GM12865 (cell line): ENCODE data around the gene UTY.

Source experiments
- DNase-seq: peaks from one replicate; pipeline ENCODE4 v3.0.0; 2010; ENCODE audit warnings: low read depth
- H3K4me3 ChIP-seq: 2 replicates; pipeline ENCODE4 v1.5.1; 2011; ENCODE audit warnings: mild to moderate bottlenecking, low read depth, low read length, control low read depth
- CTCF ChIP-seq: IDR thresholded peaks from 2 replicates; pipeline ENCODE4 v1.5.1; 2011; ENCODE audit warnings: low read length, control low read depth, low read depth, inconsistent platforms; ENCODE audit not compliant: insufficient read depth; ENCODE audit errors: missing control alignments

Gene UTY

GRCh38 chrY:13227354-13227953, 252.4 kb downstream of the UTY start:
- no peak for DNase-seq
- no peak for TF ChIP-seq CTCF
- H3K4me3 ChIP-seq = no peak overlapping the region

GRCh38 chrY:13210961-13211646, 268.7 kb downstream of the UTY start:
- TF ChIP-seq CTCF = no peak
- DNase-seq = no peak

GRCh38 chrY:13205214-13205613, 274.6 kb downstream of the UTY start:
- no peak for TF ChIP-seq CTCF
- H3K4me3 ChIP-seq = no peak overlapping the region
- DNase-seq = no peak

More at GRCh38 chrY:13210961-13211646, 268.7 kb downstream of the UTY start:
- no peak overlapping the region for H3K4me3 ChIP-seq
